Esophagus muscularis mucosa (tissue), 3 donors: Measurements from ENCODE around the gene ID3.

Experiments
- CTCF ChIP-seq, 3 experiments: fragments of 200-600 bp in 2 of 3; fragments of 450-650 bp in 1 of 3; sonication (generic) in 2 of 3; IDR thresholded peaks; one replicate each; pipeline ENCODE4 v1.5.1; 2017 to 2019; ENCODE audit warnings: antibody characterized with exemption in 3 of 3, mild to moderate bottlenecking in 2 of 3, moderate library complexity in 1 of 3
- POLR2A ChIP-seq: fragments of 450-650 bp; IDR thresholded peaks from one replicate; pipeline ENCODE4 v1.6.1; 2017; ENCODE audit warnings: antibody characterized with exemption, moderate library complexity, mild to moderate bottlenecking, low read depth
- POLR2AphosphoS5 ChIP-seq, 2 donors: sonication (generic); formaldehyde crosslinking; IDR thresholded peaks; one replicate each; pipeline ENCODE4 v1.6.1; 2017; ENCODE audit warnings: antibody characterized with exemption in 2 of 2

- TF ChIP-seq POLR2A (peak; percentile 79), CTCF (IDR thresholded peaks at IDR 0.05) (peak in 2 of 3 experiments; percentile 31 to 39), POLR2AphosphoS5 (IDR thresholded peaks at IDR 0.05) (peak in 1 of 2 donors; percentile 86)
These were observed 4.6 kb downstream of the ID3 start for GRCh38 chr1:23554481-23555269.
